ENCODE results near the gene SSBP3.

DNA sequence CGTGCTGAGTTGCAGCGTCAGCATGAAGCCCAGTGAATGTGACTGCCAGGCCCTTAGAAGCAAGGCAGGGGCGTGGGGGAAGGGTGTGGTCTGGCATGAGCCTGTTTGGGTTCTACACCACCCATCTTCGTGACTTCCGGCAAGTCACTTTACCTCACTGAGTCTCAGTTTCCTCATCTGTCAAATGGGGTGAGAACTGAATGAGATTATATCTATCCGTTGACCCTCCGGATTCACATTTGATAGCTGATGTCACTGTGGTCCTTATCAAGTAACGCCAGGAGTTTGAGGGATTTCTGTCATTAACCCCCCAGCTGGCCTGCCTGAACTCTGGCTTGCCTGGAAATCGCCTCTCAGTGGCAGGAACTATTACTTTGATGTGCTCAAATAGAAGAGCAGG, 190.7 kb downstream of the SSBP3 start:
- TF ChIP-seq EZH2 (IDR thresholded peaks at IDR 0.05; ENCODE audit: borderline replicate concordance, low read depth, low read length, severe bottlenecking): no peak
- TF ChIP-seq, protein P1, sequence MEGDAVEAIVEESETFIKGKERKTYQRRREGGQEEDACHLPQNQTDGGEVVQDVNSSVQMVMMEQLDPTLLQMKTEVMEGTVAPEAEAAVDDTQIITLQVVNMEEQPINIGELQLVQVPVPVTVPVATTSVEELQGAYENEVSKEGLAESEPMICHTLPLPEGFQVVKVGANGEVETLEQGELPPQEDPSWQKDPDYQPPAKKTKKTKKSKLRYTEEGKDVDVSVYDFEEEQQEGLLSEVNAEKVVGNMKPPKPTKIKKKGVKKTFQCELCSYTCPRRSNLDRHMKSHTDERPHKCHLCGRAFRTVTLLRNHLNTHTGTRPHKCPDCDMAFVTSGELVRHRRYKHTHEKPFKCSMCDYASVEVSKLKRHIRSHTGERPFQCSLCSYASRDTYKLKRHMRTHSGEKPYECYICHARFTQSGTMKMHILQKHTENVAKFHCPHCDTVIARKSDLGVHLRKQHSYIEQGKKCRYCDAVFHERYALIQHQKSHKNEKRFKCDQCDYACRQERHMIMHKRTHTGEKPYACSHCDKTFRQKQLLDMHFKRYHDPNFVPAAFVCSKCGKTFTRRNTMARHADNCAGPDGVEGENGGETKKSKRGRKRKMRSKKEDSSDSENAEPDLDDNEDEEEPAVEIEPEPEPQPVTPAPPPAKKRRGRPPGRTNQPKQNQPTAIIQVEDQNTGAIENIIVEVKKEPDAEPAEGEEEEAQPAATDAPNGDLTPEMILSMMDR (IDR thresholded peaks at IDR 0.05; ENCODE audit: borderline replicate concordance, extremely low read depth, low read length, poor library complexity, severe bottlenecking): no peak

Data from DND-41 (cell line).